DND-41 (cell line): Measurements from ENCODE around the gene TMEM11.

Source experiments
- ATAC-seq: fragments of 200-7000 bp; cut with Tn5 transposase; 3 replicates; pipeline ENCODE4 v1.9.1; 2021; ENCODE audit warnings: low read depth; ENCODE audit not compliant: insufficient read depth
- DNase-seq: peaks from one replicate; pipeline ENCODE4 v3.0.0-alpha.2; 2020
- H2AFZ ChIP-seq: 2 replicates; pipeline ENCODE4 v1.6.0; 2012; ENCODE audit warnings: low read depth, low read length
- H3K27ac ChIP-seq: 2 replicates; pipeline ENCODE4 v1.5.1; 2012; ENCODE audit warnings: low read length, inconsistent platforms
- H3K27me3 ChIP-seq: fragments of 200-600 bp; sonication (generic); 2 replicates; pipeline ENCODE4 v1.6.0; 2012; ENCODE audit warnings: low read length, mild to moderate bottlenecking, inconsistent platforms; ENCODE audit not compliant: insufficient read depth, poor library complexity
- H3K36me3 ChIP-seq: 2 replicates; pipeline ENCODE4 v1.5.1; 2012; ENCODE audit warnings: low read length, inconsistent platforms; ENCODE audit not compliant: insufficient read depth
- H3K4me1 ChIP-seq: 2 replicates; pipeline ENCODE4 v1.5.1; 2012; ENCODE audit warnings: mild to moderate bottlenecking, low read length; ENCODE audit not compliant: insufficient read depth
- H3K4me2 ChIP-seq: 2 replicates; pipeline ENCODE4 v1.6.0; 2012; ENCODE audit warnings: mild to moderate bottlenecking, moderate library complexity, low read length, inconsistent platforms; ENCODE audit not compliant: insufficient read depth
- H3K4me3 ChIP-seq, 2 experiments: fragments of 200-600 bp in 1 of 2; shearing (Covaris generic) in 1 of 2; 2 replicates each; pipeline ENCODE4 v1.5.1; 2012 to 2016; ENCODE audit warnings: inconsistent platforms in 2 of 2, low read length in 2 of 2, mild to moderate bottlenecking in 2 of 2, low read depth in 1 of 2, moderate library complexity in 1 of 2
- H3K79me2 ChIP-seq: 2 replicates; pipeline ENCODE4 v1.6.0; 2012; ENCODE audit warnings: low read length, inconsistent platforms; ENCODE audit not compliant: insufficient read depth
- H3K9ac ChIP-seq: 2 replicates; pipeline ENCODE4 v1.6.0; 2012; ENCODE audit warnings: low read depth, mild to moderate bottlenecking, inconsistent platforms, low read length, moderate library complexity
- H3K9me3 ChIP-seq: 2 replicates; pipeline ENCODE4 v1.5.1; 2012; ENCODE audit warnings: low read length, moderate library complexity, mild to moderate bottlenecking, inconsistent platforms; ENCODE audit not compliant: insufficient read depth, severe bottlenecking
- H4K20me1 ChIP-seq: 2 replicates; pipeline ENCODE4 v1.6.0; 2012; ENCODE audit warnings: low read length; ENCODE audit not compliant: insufficient read depth
- EZH2 ChIP-seq: IDR thresholded peaks from 3 replicates; pipeline ENCODE4 v1.6.1; 2012; ENCODE audit warnings: borderline replicate concordance, low read depth, mild to moderate bottlenecking, moderate library complexity, low read length, inconsistent platforms; ENCODE audit not compliant: severe bottlenecking
- TF ChIP-seq, protein P1 (sequence below): IDR thresholded peaks from 2 replicates; pipeline ENCODE4 v1.5.1; 2012; ENCODE audit warnings: borderline replicate concordance, low read length, moderate library complexity, mild to moderate bottlenecking; ENCODE audit not compliant: poor library complexity, severe bottlenecking; ENCODE audit errors: extremely low read depth

The TMEM11 gene

DNA sequence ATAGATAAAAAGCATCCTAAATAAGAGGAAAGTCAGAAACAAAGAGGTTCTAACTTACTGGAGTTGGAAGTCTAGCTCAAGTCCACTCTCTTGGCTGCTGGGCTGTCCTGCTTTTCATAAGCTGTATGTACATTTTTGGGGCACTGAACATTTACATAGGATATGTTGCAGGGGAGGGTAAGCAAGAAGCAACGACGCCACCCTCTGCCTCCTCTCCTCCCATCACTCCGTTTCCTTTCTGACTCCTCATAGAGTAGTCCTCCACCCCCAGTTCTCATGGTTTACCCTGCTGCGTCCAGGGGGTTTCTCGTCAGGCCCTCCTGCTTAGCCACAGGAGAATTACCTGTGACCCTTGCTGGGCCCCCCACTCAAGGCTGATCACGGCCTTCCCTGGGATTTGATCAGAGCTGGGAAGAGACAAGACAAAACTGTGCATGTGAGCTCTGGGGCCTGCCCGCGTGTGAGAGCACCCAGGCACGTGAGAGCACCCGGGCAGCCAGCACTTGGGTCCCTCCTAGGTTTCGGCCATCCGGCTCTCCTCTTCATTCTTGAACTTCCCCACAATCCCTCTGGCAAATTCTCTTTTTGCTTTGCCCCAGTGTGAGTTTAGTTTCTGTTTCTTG, 37.1 kb downstream of the TMEM11 start:
- DNase-seq (no peak), ATAC-seq (no peak)
- Histone ChIP-seq H3K27ac (no peak overlapping the region), H4K20me1 (peaks cover 4% of the 10 kb centered on the region; the same call in 1 of the 2 replicates), H3K36me3 (peaks cover 23% of the 10 kb centered on the region), H3K4me2 (no peak overlapping the region), H2AFZ (no peak overlapping the region), H3K79me2 (no peaks in the 10 kb centered on the region), H3K9ac (no peak overlapping the region), H3K4me1 (no peaks in the 10 kb centered on the region), H3K4me3 (no peak overlapping the region), H3K9me3 (no peaks in the 10 kb centered on the region), H3K27me3 (no peaks in the 10 kb centered on the region)
- TF ChIP-seq, protein P1, sequence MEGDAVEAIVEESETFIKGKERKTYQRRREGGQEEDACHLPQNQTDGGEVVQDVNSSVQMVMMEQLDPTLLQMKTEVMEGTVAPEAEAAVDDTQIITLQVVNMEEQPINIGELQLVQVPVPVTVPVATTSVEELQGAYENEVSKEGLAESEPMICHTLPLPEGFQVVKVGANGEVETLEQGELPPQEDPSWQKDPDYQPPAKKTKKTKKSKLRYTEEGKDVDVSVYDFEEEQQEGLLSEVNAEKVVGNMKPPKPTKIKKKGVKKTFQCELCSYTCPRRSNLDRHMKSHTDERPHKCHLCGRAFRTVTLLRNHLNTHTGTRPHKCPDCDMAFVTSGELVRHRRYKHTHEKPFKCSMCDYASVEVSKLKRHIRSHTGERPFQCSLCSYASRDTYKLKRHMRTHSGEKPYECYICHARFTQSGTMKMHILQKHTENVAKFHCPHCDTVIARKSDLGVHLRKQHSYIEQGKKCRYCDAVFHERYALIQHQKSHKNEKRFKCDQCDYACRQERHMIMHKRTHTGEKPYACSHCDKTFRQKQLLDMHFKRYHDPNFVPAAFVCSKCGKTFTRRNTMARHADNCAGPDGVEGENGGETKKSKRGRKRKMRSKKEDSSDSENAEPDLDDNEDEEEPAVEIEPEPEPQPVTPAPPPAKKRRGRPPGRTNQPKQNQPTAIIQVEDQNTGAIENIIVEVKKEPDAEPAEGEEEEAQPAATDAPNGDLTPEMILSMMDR: no peak
- TF ChIP-seq EZH2: no peak

GRCh38 chr17:21174713-21175112, 39.2 kb downstream of the TMEM11 start:
- no peak overlapping the region for H3K4me2 ChIP-seq
- peaks cover 11% of the 10 kb centered on the region; the same call in 1 of the 2 replicates for H4K20me1 ChIP-seq
- H3K36me3 ChIP-seq: peaks cover 23% of the 10 kb centered on the region
- no peak for TF ChIP-seq EZH2
- TF ChIP-seq, protein P1: no peak
- DNase-seq: no peak
- no peaks in the 10 kb centered on the region for H3K9me3 ChIP-seq
- H3K79me2 ChIP-seq: peaks cover 7% of the 10 kb centered on the region; the same call in 1 of the 2 replicates
- no peaks in the 10 kb centered on the region for H3K4me1 ChIP-seq
- no peak overlapping the region for H3K9ac ChIP-seq
- H3K27me3 ChIP-seq: no peaks in the 10 kb centered on the region
- H2AFZ ChIP-seq: no peak overlapping the region
- no peak for ATAC-seq
- H3K4me3 ChIP-seq: no peak overlapping the region
- no peak overlapping the region for H3K27ac ChIP-seq

DNA sequence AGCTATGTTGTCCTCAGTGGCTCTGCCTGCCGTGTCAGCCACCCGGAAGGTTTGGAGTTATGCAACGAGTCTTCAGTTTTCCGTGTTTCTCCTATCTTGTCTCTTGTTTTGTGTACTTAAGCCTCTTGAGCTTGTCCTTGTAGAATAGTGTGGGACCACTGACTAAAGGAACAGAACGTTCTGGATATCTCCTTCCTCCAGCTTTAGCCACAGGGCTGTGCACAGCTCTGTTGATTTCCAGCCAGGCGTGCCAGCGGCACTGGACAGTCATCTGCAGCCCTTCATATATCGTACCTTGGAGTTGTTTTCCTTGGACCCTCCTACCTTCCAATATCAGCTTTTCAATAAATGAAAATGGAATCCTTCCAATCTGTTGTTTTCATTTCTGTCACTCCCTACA, 39.8 kb downstream of the TMEM11 start:
- TF ChIP-seq, protein P1: no peak
- TF ChIP-seq EZH2: no peak
- no peaks in the 10 kb centered on the region for H3K4me1 ChIP-seq
- DNase-seq: no peak
- ATAC-seq: no peak
- peaks cover 11% of the 10 kb centered on the region; the same call in 1 of the 2 replicates for H4K20me1 ChIP-seq
- H3K9me3 ChIP-seq: no peaks in the 10 kb centered on the region
- H3K4me2 ChIP-seq: no peak overlapping the region
- peaks cover 23% of the 10 kb centered on the region for H3K36me3 ChIP-seq
- no peak overlapping the region for H2AFZ ChIP-seq
- H3K27me3 ChIP-seq: no peaks in the 10 kb centered on the region
- H3K4me3 ChIP-seq: no peak overlapping the region
- peaks cover 7% of the 10 kb centered on the region; the same call in 1 of the 2 replicates for H3K79me2 ChIP-seq
- H3K27ac ChIP-seq: no peak overlapping the region
- H3K9ac ChIP-seq: no peak overlapping the region
